Fibroblast of skin of right biceps (primary cell): ENCODE measurements around the gene ZBTB20.

Experiments used
- DNase-seq: peaks from one replicate; pipeline ENCODE4 v3.0.0-alpha.2; 2013

Gene ZBTB20

GRCh38 chr3:114867359-114867758 is 279.7 kb downstream of the ZBTB20 start:
- DNase-seq: no peak

GRCh38 chr3:114866430-114866829 is 280.7 kb downstream of the ZBTB20 start:
- DNase-seq: no peak

- no peak for DNase-seq
Measured at GRCh38 chr3:114864970-114865369, 282.1 kb downstream of the ZBTB20 start.

- DNase-seq: no peak
Measured at GRCh38 chr3:114863848-114864247, 283.2 kb downstream of the ZBTB20 start.

GRCh38 chr3:114861666-114862065 is 285.4 kb downstream of the ZBTB20 start:
- DNase-seq: no peak

- no peak for DNase-seq
Measured at GRCh38 chr3:114860531-114860930, 286.6 kb downstream of the ZBTB20 start.

GRCh38 chr3:114858329-114858728 is 288.8 kb downstream of the ZBTB20 start:
- DNase-seq: no peak

- no peak for DNase-seq
Measured at GRCh38 chr3:114857299-114857701, 289.8 kb downstream of the ZBTB20 start.

GRCh38 chr3:114856835-114857234 is 290.3 kb downstream of the ZBTB20 start:
- no peak for DNase-seq

GRCh38 chr3:114855839-114856238 is 291.2 kb downstream of the ZBTB20 start:
- DNase-seq: no peak

- DNase-seq: no peak
Measured at GRCh38 chr3:114852966-114853365, 294.1 kb downstream of the ZBTB20 start.

GRCh38 chr3:114850898-114851297 is 296.2 kb downstream of the ZBTB20 start:
- DNase-seq: no peak

- DNase-seq: no peak
Measured at GRCh38 chr3:114848643-114849350, 298.3 kb downstream of the ZBTB20 start.

GRCh38 chr3:114848082-114848481 is 299.0 kb downstream of the ZBTB20 start:
- DNase-seq: no peak

GRCh38 chr3:114847564-114847963 is 299.5 kb downstream of the ZBTB20 start:
- DNase-seq: no peak

- no peak for DNase-seq
Measured at GRCh38 chr3:114846779-114847178, 300.3 kb downstream of the ZBTB20 start.

- no peak for DNase-seq
Measured at GRCh38 chr3:114846252-114846651, 300.8 kb downstream of the ZBTB20 start.

- DNase-seq: no peak
Measured at GRCh38 chr3:114841515-114841914, 305.6 kb downstream of the ZBTB20 start.

- peak; percentile 37 for DNase-seq
Measured at GRCh38 chr3:114839476-114839875, 307.6 kb downstream of the ZBTB20 start.

- DNase-seq: no peak
Measured at GRCh38 chr3:114838025-114838424, 309.1 kb downstream of the ZBTB20 start.

- no peak for DNase-seq
Measured at GRCh38 chr3:114834175-114834940, 312.7 kb downstream of the ZBTB20 start.

- DNase-seq: no peak
Measured at GRCh38 chr3:114831861-114832260, 315.2 kb downstream of the ZBTB20 start.

- DNase-seq: no peak
Measured at GRCh38 chr3:114830652-114831051, 316.4 kb downstream of the ZBTB20 start.

- DNase-seq: no peak
Measured at GRCh38 chr3:114829783-114830182, 317.3 kb downstream of the ZBTB20 start.
